ENCODE data around the gene CRADD.

DNA sequence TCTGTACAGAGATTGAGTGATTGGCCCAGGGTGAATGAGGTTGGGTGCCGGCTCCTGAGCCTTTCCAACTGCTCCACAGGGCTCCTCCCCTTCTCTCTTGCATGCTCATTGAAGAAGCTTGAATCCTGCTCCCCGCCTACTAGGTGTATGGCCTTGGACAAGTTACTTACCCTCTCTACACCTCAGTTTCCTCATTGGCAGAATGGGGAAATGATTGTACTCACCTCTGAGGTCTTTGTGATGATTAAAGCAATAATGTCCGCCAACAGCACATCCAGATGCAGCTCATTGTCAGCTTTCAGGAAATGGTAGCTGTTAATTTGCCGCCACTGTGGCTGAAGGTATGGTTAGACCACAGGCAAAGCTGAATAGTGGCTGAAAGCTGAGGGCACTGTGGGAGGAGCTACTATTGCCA is 174.1 kb downstream of the CRADD start:
- TF ChIP-seq CTCF (IDR thresholded peaks at IDR 0.05) (no peak), EZH2 (IDR thresholded peaks at IDR 0.05; ENCODE audit: borderline replicate concordance, insufficient read depth, low read depth, low read length, poor library complexity, severe bottlenecking) (no peak)
